Measurements from ENCODE around the gene ZNF77.
"Not testable (repeated sequence)": the region's sequence is repeated elsewhere in the genome, so short reads cannot be mapped to it uniquely, and the experiment has no call there.

The ZNF77 gene

GRCh38 chr19:2896694-2897093 is 48.1 kb downstream of the ZNF77 start:
- H2BK5ac ChIP-seq (ENCODE audit: low read depth, low read length, poor library complexity), result no peak overlapping the region
- no peak overlapping the region for H2BK120ac ChIP-seq (ENCODE audit: insufficient read depth, low read length, poor library complexity)
- H3K18ac ChIP-seq (ENCODE audit: low read length), result no peak overlapping the region
- no peak overlapping the region for H2BK12ac ChIP-seq (ENCODE audit: low read length)
- DNase-seq, result no peak
- H3K14ac ChIP-seq (ENCODE audit: low read length), result no peak overlapping the region
- no peak overlapping the region for H3K27ac ChIP-seq (ENCODE audit: low read depth, low read length)
- H3K4me2 ChIP-seq (ENCODE audit: low read length), result no peak overlapping the region
- no peaks in the 10 kb centered on the region for H3K27me3 ChIP-seq (ENCODE audit: insufficient read depth, low read length)
- no peak overlapping the region for H4K8ac ChIP-seq (ENCODE audit: low read depth, low read length)
- H4K91ac ChIP-seq (ENCODE audit: low read depth, low read length), result no peak overlapping the region
- H4K12ac ChIP-seq (ENCODE audit: low read depth, low read length), result no peak overlapping the region
- H3K9me3 ChIP-seq (ENCODE audit: insufficient read depth, low read depth, low read length), result peaks cover 7% of the 10 kb centered on the region
- whole genome bisulfite sequencing (ENCODE audit: extremely low coverage, insufficient coverage, insufficient read length), result no CpG with 5 or more reads among the region's 8 CpGs
- no peak overlapping the region for H3K4ac ChIP-seq (ENCODE audit: low read depth, low read length)
- no peak overlapping the region for H3K4me3 ChIP-seq (ENCODE audit: low read depth, low read length)
- no peak overlapping the region for H2AK5ac ChIP-seq (ENCODE audit: low read length)
- H3K79me2 ChIP-seq (ENCODE audit: control insufficient read depth, insufficient read depth, low read length, poor library complexity), result peaks cover 5% of the 10 kb centered on the region
- H3K9ac ChIP-seq (ENCODE audit: low read length), result no peak overlapping the region
- no peak overlapping the region for H2AFZ ChIP-seq (ENCODE audit: insufficient read depth, low read length, poor library complexity)
- H3K79me1 ChIP-seq (ENCODE audit: low read length), result peaks cover 5% of the 10 kb centered on the region
- peaks cover 0 to 6% of the 10 kb centered on the region in 2 experiments for H3K4me1 ChIP-seq (ENCODE audit: control insufficient read depth in 1 of 2, insufficient read depth in 2 of 2, low read length in 2 of 2)
- no peaks in the 10 kb centered on the region for H3K36me3 ChIP-seq (ENCODE audit: control insufficient read depth in 1 of 2, insufficient read depth in 2 of 2, low read length in 2 of 2)
- H3K23ac ChIP-seq (ENCODE audit: low read length), result no peak overlapping the region

DNA sequence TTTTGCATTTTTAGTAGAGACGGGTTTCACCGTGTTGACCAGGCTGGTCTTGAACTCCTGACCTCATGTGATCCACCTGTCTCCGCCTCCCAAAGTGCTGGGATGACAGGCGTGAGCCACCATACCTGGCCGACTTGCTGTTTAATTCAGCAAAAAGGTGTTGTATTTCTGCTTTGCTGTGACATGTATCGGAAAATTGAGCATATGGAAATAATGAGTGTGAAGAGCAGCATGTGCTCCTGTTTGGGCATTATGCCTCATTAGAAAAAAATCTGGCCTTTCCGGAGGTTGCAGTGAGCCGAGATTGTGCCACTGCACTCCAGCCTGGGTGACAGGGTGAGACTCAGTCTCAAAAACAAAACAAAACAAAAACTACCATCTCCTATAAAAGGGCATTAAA is 54.2 kb downstream of the ZNF77 start:
- not testable (repeated sequence) for H2BK120ac ChIP-seq (ENCODE audit: insufficient read depth, low read length, poor library complexity); H4K91ac ChIP-seq (ENCODE audit: low read depth, low read length); H3K18ac ChIP-seq (ENCODE audit: low read length); H3K23ac ChIP-seq (ENCODE audit: low read length); H3K36me3 ChIP-seq (ENCODE audit: control insufficient read depth in 1 of 2, insufficient read depth in 2 of 2, low read length in 2 of 2); H3K9me3 ChIP-seq (ENCODE audit: insufficient read depth, low read depth, low read length); H3K4me2 ChIP-seq (ENCODE audit: low read length); H3K4me1 ChIP-seq (ENCODE audit: control insufficient read depth in 1 of 2, insufficient read depth in 2 of 2, low read length in 2 of 2); H2BK5ac ChIP-seq (ENCODE audit: low read depth, low read length, poor library complexity); H3K27me3 ChIP-seq (ENCODE audit: insufficient read depth, low read length); H3K4ac ChIP-seq (ENCODE audit: low read depth, low read length); H4K8ac ChIP-seq (ENCODE audit: low read depth, low read length); H3K4me3 ChIP-seq (ENCODE audit: low read depth, low read length); H3K9ac ChIP-seq (ENCODE audit: low read length); H4K12ac ChIP-seq (ENCODE audit: low read depth, low read length); H2BK12ac ChIP-seq (ENCODE audit: low read length); H2AK5ac ChIP-seq (ENCODE audit: low read length); H3K79me2 ChIP-seq (ENCODE audit: control insufficient read depth, insufficient read depth, low read length, poor library complexity); H3K14ac ChIP-seq (ENCODE audit: low read length); H3K79me1 ChIP-seq (ENCODE audit: low read length); H2AFZ ChIP-seq (ENCODE audit: insufficient read depth, low read length, poor library complexity); H3K27ac ChIP-seq (ENCODE audit: low read depth, low read length)
- DNase-seq, result peak; percentile 54 to 92
- WGBS (ENCODE audit: extremely low coverage, insufficient coverage, insufficient read length), result no CpG with 5 or more reads among the region's 8 CpGs

GRCh38 chr19:2888731-2889224 is 56.0 kb downstream of the ZNF77 start:
- Histone ChIP-seq H3K79me2 (ENCODE audit: control insufficient read depth, insufficient read depth, low read length, poor library complexity) (no peaks in the 10 kb centered on the region), H3K4me2 (ENCODE audit: low read length) (no peak overlapping the region), H3K4me1 (ENCODE audit: control insufficient read depth in 1 of 2, insufficient read depth in 2 of 2, low read length in 2 of 2) (peaks cover 0 to under 1% of the 10 kb centered on the region in 2 experiments), H3K18ac (ENCODE audit: low read length) (no peak overlapping the region), H2BK120ac (ENCODE audit: insufficient read depth, low read length, poor library complexity) (no peak overlapping the region), H4K91ac (ENCODE audit: low read depth, low read length) (no peak overlapping the region), H3K79me1 (ENCODE audit: low read length) (no peaks in the 10 kb centered on the region), H3K27me3 (ENCODE audit: insufficient read depth, low read length) (no peaks in the 10 kb centered on the region), H3K9ac (ENCODE audit: low read length) (no peak overlapping the region), H2BK12ac (ENCODE audit: low read length) (no peak overlapping the region), H2AFZ (ENCODE audit: insufficient read depth, low read length, poor library complexity) (no peak overlapping the region), H3K23ac (ENCODE audit: low read length) (no peak overlapping the region), H3K4ac (ENCODE audit: low read depth, low read length) (no peak overlapping the region), H4K12ac (ENCODE audit: low read depth, low read length) (no peak overlapping the region), H4K8ac (ENCODE audit: low read depth, low read length) (no peak overlapping the region), H3K27ac (ENCODE audit: low read depth, low read length) (no peak overlapping the region), H3K4me3 (ENCODE audit: low read depth, low read length) (no peak overlapping the region), H2BK5ac (ENCODE audit: low read depth, low read length, poor library complexity) (no peak overlapping the region), H3K9me3 (ENCODE audit: insufficient read depth, low read depth, low read length) (peaks cover 3% of the 10 kb centered on the region), H3K14ac (ENCODE audit: low read length) (no peak overlapping the region), H2AK5ac (ENCODE audit: low read length) (no peak overlapping the region), H3K36me3 (ENCODE audit: control insufficient read depth in 1 of 2, insufficient read depth in 2 of 2, low read length in 2 of 2) (no peaks in the 10 kb centered on the region)
- DNase-seq, result peak; percentile 98 to 99
- WGBS (ENCODE audit: extremely low coverage, insufficient coverage, insufficient read length), result no CpG with 5 or more reads among the region's 37 CpGs

- Histone ChIP-seq H4K12ac (ENCODE audit: low read depth, low read length) (no peak overlapping the region), H3K18ac (ENCODE audit: low read length) (no peak overlapping the region), H3K9ac (ENCODE audit: low read length) (no peak overlapping the region), H3K14ac (ENCODE audit: low read length) (no peak overlapping the region), H2AK5ac (ENCODE audit: low read length) (no peak overlapping the region), H4K91ac (ENCODE audit: low read depth, low read length) (no peak overlapping the region), H3K27me3 (ENCODE audit: insufficient read depth, low read length) (no peaks in the 10 kb centered on the region), H3K9me3 (ENCODE audit: insufficient read depth, low read depth, low read length) (peaks cover 2% of the 10 kb centered on the region), H3K27ac (ENCODE audit: low read depth, low read length) (no peak overlapping the region), H3K4me1 (ENCODE audit: control insufficient read depth in 1 of 2, insufficient read depth in 2 of 2, low read length in 2 of 2) (no peaks in the 10 kb centered on the region), H4K8ac (ENCODE audit: low read depth, low read length) (no peak overlapping the region), H3K36me3 (ENCODE audit: control insufficient read depth in 1 of 2, insufficient read depth in 2 of 2, low read length in 2 of 2) (no peaks in the 10 kb centered on the region), H2BK5ac (ENCODE audit: low read depth, low read length, poor library complexity) (no peak overlapping the region), H3K23ac (ENCODE audit: low read length) (no peak overlapping the region), H3K4me3 (ENCODE audit: low read depth, low read length) (no peak overlapping the region), H3K79me2 (ENCODE audit: control insufficient read depth, insufficient read depth, low read length, poor library complexity) (no peaks in the 10 kb centered on the region), H2BK12ac (ENCODE audit: low read length) (no peak overlapping the region), H2AFZ (ENCODE audit: insufficient read depth, low read length, poor library complexity) (no peak overlapping the region), H3K4me2 (ENCODE audit: low read length) (peak overlapping the region; percentile 41), H3K79me1 (ENCODE audit: low read length) (no peaks in the 10 kb centered on the region), H2BK120ac (ENCODE audit: insufficient read depth, low read length, poor library complexity) (no peak overlapping the region), H3K4ac (ENCODE audit: low read depth, low read length) (no peak overlapping the region)
- WGBS (ENCODE audit: extremely low coverage, insufficient coverage, insufficient read length), result no CpG with 5 or more reads among the region's 9 CpGs
- DNase-seq, result peak; percentile 40 to 93
Observed at GRCh38 chr19:2887391-2887914, 57.3 kb downstream of the ZNF77 start.
